Central memory CD8-positive, alpha-beta T cell (primary cell): Measurements from ENCODE around the gene NDST1.

Experiments used
- ATAC-seq: fragments of 150-1000 bp; cut with Tn5 transposase; replicated peaks from 2 replicates; pipeline ENCODE4 v1.10.0; 2022; ENCODE audit warnings: mild to moderate bottlenecking, moderate FRiP score, moderate number of reproducible peaks; ENCODE audit not compliant: poor library complexity, severe bottlenecking; ENCODE audit errors: extremely low read depth
- DNase-seq, 2 donors: peaks; one replicate each; pipeline ENCODE4 v3.0.0; 2021; ENCODE audit warnings: low spot score in 2 of 2
- H3K27ac Mint-ChIP-seq: one replicate; pipeline ENCODE4 v1.8.0; 2022; ENCODE audit warnings: low read depth, mild to moderate bottlenecking, moderate library complexity, mixed read lengths
- H3K27me3 Mint-ChIP-seq: one replicate; pipeline ENCODE4 v1.8.0; 2022; ENCODE audit warnings: mixed read lengths
- H3K36me3 Mint-ChIP-seq: one replicate; pipeline ENCODE4 v1.8.0; 2022; ENCODE audit warnings: mild to moderate bottlenecking, moderate library complexity, mixed read lengths; ENCODE audit not compliant: insufficient read depth
- H3K4me1 Mint-ChIP-seq: one replicate; pipeline ENCODE4 v1.8.0; 2022; ENCODE audit warnings: mixed read lengths
- H3K4me3 Mint-ChIP-seq: one replicate; pipeline ENCODE4 v1.8.0; 2022; ENCODE audit warnings: mild to moderate bottlenecking, moderate library complexity, mixed read lengths
- H3K9me3 Mint-ChIP-seq: one replicate; pipeline ENCODE4 v1.8.0; 2022; ENCODE audit warnings: mixed read lengths

The NDST1 gene

DNA sequence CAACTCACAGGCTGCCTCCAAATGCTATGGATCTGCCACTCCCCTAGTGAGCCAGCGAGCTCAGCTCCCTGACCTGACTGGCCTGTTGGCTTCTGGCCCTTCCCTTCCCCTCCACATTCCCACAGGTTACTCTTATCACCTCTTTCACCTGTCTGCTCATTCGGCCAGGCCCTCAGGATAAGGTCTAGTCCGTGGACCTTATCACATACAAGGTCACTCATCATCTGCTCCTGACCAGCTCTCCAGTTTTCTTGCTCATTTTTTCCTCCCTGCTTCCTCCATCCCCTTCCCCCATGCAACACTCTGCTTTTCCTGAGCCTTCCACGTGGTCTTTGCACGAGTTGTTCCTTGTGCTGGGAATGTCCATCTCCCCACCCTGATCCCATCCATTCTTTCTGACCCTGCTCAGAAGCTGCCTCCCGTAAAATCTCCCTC is 25.9 kb upstream of the NDST1 start:
- Mint-ChIP-seq H3K27me3 (peaks cover 6% of the 10 kb centered on the region), H3K27ac (no peak overlapping the region), H3K4me1 (no peaks in the 10 kb centered on the region), H3K36me3 (peaks cover 14% of the 10 kb centered on the region), H3K9me3 (no peaks in the 10 kb centered on the region), H3K4me3 (no peak overlapping the region)
- no peak for ATAC-seq
- DNase-seq = no peak

DNA sequence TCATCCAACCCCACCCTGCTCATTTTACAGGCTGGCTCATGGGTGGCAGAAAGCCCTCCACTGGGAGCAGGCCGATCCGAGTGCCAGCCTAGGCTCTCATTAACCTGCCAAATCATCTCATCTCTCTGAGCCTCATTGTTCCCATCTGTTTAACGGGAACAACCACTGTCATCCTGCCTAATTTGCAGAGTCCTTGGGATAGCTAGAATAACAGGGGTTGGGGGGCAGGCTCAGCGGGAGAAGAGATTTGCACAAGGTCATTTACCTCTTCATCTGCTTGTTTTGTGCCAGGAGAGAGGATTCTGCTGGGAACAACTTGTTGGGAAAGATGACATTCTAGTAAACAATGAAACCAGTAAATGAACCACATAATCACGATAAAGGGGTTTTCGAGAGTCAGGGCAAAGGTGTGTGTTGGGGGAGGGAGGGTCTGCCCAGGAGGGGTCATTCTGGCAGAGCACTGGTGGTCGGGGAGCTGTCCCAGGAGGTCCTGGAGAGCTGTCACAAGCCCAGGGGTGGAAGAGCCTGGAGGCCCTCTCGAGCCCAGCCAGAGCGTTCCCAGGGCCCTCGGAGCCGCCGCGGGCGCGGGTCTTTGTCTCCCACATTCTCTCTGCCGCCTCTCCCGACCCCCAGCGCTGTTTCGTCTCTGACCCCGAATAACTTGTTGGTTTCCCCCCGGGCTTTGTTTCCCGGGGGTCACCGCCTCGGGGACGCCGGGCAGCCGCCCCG is 22.8 kb upstream of the NDST1 start:
- peak overlapping the region; percentile 36 for H3K27ac Mint-ChIP-seq
- peaks cover 21% of the 10 kb centered on the region for H3K27me3 Mint-ChIP-seq
- H3K9me3 Mint-ChIP-seq = no peaks in the 10 kb centered on the region
- peaks cover 17% of the 10 kb centered on the region for H3K36me3 Mint-ChIP-seq
- peak overlapping the region; percentile 78 for H3K4me3 Mint-ChIP-seq
- H3K4me1 Mint-ChIP-seq = no peaks in the 10 kb centered on the region
- ATAC-seq (no peak), DNase-seq (no peak)

DNA sequence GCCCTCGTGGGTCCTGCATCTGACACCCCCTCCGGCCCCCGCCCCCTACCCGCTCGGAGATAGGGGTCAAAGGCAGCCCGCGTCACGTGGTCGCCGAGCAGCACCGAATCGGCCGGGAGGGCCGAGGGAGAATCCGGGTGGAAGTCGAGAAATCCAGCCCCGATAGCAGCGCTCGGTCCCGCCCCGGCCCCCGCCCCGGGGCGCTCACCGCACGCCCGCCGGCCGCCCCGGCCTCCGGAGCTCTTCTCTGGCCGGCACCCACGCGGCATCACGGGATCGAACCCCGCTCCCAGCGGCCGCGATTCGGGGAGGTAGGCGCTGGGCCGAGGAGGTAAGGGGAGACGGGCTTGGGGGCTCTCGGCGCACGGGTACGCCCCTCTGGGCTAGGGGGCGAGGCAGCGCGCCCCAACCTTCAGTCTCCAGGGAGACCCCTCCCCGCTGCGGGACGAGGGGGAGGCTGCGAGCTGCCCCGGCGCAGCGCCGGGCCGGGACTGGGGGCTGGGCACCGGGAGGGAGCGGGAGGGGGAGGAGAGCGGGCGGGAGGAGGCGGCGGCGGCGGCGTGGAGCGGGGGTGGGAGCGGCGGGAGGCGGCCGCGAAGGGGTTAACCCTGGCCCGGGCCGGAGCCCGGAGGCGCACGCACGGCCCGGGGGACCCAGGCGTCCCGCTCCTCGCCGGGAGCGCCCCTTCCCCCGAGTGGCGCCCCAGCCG is 22.1 kb upstream of the NDST1 start:
- H3K4me1 Mint-ChIP-seq = no peaks in the 10 kb centered on the region
- peak in 1 of 2 donors; percentile 23 for DNase-seq
- peak overlapping the region; percentile 78 for H3K4me3 Mint-ChIP-seq
- H3K9me3 Mint-ChIP-seq = no peaks in the 10 kb centered on the region
- no peak overlapping the region for H3K27ac Mint-ChIP-seq
- peaks cover 17% of the 10 kb centered on the region for H3K36me3 Mint-ChIP-seq
- ATAC-seq = peak; percentile 23
- H3K27me3 Mint-ChIP-seq = peaks cover 21% of the 10 kb centered on the region

DNA sequence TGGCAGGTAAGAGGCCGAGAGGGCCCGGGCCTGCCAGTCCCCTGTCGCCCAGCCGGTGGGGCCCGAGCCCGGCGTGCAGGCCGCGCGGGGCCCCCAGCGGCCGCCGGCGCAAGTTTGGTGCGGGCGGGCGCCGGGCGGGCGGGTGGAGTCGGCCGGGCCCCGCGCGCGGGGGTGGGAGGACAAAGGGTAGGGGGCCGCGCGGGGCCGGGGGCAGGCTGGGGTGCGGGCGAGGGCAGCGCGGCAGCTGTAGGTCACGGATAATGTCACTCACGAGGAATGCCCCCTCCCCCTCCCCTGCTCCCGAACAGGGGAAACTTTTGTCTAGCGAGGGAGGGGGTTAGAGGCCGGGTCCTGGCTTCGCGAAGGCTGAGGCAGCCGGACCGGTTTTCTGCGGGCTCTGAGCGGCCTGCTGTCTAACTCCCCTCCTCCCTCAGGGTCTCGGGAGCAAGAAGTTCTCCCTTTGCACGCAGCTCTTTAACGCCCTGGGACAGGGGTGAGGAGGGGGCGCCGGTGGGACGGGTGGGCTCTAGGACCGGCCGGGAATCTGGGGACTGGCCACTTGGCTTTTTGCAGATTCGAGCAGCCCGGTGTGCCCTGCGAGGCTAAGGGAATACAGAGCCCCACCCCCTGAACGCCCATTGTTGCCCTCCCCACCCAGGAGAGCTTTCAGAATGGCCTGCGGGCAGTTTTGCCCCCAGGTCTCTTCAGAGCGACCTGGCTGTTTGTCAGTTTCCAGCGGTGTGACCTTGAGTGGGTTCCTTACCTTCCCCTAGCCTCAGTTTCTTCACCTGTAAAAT is 21.3 kb upstream of the NDST1 start:
- Mint-ChIP-seq H3K36me3 (peaks cover 17% of the 10 kb centered on the region), H3K4me1 (no peaks in the 10 kb centered on the region), H3K27ac (peak overlapping the region; percentile 44), H3K4me3 (peak overlapping the region; percentile 66), H3K27me3 (peaks cover 21% of the 10 kb centered on the region), H3K9me3 (no peaks in the 10 kb centered on the region)
- ATAC-seq (peak; percentile 31), DNase-seq (peak; percentile 40 to 46)

DNA sequence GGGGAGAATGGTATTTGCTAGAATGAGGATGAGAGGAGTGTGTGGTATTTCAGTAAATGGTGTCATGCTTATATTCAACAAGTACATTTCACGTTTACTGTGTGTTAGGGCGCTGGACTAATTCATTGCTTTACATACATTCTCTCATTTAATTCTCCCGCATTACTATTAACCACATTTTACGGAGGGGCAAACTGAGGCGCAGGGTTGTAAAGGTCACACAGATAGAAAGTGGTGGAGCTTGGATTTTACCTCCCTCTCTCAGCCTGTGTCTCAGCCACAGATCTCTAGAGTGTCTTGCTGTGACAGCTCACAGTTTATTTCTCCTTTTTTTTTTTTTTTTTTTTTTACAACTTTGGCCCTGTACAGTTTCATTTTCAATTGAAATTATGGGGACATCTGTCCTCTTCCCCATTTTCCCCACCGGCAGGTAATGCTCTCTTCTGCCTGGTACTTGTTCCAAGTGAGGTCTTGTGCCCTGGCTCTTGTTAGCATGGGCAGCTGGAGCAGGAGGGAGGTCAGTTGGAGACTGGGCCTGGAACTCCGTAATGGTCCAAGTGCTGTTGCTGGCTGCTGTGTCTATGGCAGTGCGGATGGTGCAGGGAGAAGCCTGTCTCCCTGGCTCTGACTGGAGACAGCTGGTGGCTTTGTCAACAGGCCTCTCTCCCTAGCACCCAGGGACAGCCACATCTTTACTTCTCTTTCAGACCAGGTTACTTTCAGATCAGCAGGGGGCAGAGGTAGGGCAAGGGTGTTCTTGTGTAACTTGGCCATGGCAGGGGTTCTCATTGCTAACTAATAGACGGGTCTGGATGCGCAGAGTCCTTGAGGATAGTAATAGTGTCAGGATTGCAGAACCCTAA is 20.5 kb upstream of the NDST1 start:
- H3K4me3 Mint-ChIP-seq = peak overlapping the region; percentile 66
- no peaks in the 10 kb centered on the region for H3K4me1 Mint-ChIP-seq
- H3K9me3 Mint-ChIP-seq = no peaks in the 10 kb centered on the region
- H3K27me3 Mint-ChIP-seq = peaks cover 18% of the 10 kb centered on the region
- DNase-seq = no peak
- H3K36me3 Mint-ChIP-seq = peaks cover 17% of the 10 kb centered on the region
- ATAC-seq = no peak
- peak overlapping the region; percentile 44 for H3K27ac Mint-ChIP-seq

DNA sequence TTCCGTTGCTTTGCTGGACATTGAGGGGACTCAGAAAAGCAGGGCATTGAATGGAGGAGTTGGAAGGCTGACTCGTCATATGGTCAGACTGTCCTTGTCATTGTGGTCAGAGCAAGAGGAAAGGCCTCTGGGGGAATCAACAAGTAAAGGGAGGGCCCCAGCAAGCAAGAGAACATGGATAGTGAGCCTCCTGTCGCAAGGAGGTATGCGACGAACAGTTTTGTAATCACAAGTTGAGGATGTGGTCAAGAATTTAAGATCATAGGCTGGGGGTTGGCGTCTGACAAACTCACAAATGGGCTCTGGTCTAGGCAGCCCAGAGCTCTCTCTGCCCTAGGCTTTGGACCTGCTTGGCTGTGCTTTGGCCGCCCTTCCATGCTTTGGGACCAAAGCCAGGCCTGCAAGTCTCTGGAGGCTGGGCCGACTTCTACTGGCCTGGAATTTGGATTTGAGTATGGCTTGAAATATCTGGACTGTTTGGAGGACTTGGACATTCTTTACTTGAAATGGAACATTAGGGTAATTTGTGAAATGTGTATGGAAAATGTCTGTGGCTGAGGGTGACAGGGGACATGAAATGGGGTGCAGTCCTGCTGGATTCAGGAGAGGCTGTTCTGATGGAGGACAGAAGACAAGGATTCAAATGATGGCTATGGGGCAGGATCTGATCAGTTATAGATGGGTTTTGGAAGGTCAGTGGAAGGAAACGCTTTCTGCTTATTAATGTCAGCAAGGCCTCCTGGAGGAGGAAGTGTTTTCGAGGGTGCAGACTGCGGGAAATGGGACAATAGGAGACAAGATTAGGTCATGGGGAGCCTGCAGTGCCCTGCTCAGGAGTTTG is 19.2 kb upstream of the NDST1 start:
- Mint-ChIP-seq H3K4me3 (no peak overlapping the region), H3K4me1 (no peaks in the 10 kb centered on the region), H3K27ac (no peak overlapping the region), H3K9me3 (no peaks in the 10 kb centered on the region), H3K27me3 (peaks cover 15% of the 10 kb centered on the region), H3K36me3 (peaks cover 15% of the 10 kb centered on the region)
- no peak for DNase-seq
- ATAC-seq = no peak

DNA sequence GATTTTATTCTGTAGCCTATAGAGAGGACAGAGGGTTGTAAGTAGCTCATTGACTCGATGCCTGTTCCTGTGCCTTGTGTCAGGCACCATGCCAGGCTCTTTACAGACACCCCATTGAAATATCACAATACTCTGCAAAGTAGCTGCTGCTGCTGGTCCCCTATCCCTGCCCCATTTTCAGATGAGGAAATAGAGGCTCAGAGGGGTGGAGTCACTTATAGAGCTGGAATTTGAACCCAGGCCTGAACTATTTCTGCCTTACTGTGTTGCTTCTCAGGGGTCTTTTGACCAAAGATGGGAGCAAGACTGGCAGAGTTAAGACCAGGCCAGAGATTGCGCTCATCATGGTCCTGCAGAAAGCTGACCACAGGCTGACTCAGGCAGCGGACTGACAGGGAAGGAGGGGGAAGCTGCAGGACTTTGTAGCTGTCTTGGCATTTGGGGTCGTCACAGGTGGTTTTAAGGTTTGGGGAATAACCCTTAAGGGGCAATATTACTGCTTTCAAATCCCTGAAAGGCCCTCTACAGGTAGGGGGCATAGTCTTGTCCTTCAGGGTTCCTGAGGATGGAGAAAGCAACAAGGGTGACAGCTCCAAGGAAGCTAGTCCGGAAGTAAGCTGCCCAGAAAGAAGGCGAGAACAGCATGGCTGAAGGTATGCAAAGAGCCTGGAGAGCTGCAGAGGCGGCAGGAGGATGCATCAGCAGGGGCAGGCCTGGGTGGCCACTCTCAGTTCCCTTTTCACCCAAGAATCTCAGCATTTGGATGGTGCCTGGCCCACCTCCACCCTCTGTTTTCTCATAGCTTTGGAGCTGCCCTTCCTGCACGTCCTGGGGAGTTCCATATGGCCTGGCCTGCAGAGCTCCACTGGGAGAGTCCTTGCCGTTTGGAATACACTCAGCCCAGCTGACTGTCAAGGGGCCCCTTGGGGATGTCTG is 18.3 kb upstream of the NDST1 start:
- no peak for ATAC-seq
- no peak overlapping the region for H3K27ac Mint-ChIP-seq
- H3K4me1 Mint-ChIP-seq = no peaks in the 10 kb centered on the region
- DNase-seq = no peak
- H3K27me3 Mint-ChIP-seq = peaks cover 15% of the 10 kb centered on the region
- H3K9me3 Mint-ChIP-seq = no peaks in the 10 kb centered on the region
- no peak overlapping the region for H3K4me3 Mint-ChIP-seq
- peaks cover 15% of the 10 kb centered on the region for H3K36me3 Mint-ChIP-seq

DNA sequence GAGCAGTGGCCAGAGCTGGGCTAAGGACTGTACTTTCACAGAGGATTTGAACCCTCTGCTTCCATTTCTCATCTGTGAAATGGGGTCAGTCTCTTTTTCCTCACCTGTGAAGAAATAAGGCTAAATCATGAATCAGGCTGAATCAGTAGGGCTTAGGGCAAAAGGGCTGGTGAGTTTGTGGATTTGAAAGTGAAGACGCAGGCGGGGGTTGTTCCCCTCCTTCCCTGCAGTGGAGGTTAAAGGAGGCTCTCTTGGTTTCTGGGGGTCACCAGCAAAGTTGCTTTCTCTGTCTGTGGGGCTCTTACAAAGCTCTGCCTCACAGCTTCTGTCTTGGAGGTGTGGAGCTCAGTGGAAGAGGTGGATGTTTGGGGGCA is 17.6 kb upstream of the NDST1 start:
- H3K36me3 Mint-ChIP-seq = peaks cover 9% of the 10 kb centered on the region
- H3K27me3 Mint-ChIP-seq = peaks cover 15% of the 10 kb centered on the region
- ATAC-seq (no peak), DNase-seq (no peak)
- H3K4me1 Mint-ChIP-seq = no peaks in the 10 kb centered on the region
- H3K9me3 Mint-ChIP-seq = no peaks in the 10 kb centered on the region
- H3K4me3 Mint-ChIP-seq = no peak overlapping the region
- peak overlapping the region; percentile 54 for H3K27ac Mint-ChIP-seq

DNA sequence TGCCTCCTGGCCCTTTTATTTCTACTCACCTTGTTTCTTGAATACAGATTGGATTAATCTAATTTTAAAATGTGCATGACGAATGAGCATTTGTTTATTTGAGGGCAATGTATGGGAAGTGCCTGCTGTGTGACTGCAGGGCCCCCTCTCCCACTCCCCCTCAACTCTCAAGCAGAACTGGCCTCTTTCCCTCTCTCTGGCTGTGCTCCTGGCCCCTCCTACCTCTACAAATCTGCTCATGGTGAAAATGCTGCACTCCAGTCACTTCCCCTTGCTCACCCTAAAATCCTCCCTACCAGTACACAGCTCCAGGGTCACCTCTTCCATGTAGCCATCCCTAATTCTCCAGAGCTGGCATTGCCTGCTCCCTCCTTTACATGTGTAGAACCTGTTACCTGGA is 17.2 kb upstream of the NDST1 start:
- Mint-ChIP-seq H3K36me3 (peaks cover 9% of the 10 kb centered on the region), H3K27ac (peak overlapping the region; percentile 54), H3K4me1 (no peaks in the 10 kb centered on the region), H3K9me3 (no peaks in the 10 kb centered on the region), H3K27me3 (peaks cover 15% of the 10 kb centered on the region), H3K4me3 (no peak overlapping the region)
- no peak for ATAC-seq
- DNase-seq = no peak

DNA sequence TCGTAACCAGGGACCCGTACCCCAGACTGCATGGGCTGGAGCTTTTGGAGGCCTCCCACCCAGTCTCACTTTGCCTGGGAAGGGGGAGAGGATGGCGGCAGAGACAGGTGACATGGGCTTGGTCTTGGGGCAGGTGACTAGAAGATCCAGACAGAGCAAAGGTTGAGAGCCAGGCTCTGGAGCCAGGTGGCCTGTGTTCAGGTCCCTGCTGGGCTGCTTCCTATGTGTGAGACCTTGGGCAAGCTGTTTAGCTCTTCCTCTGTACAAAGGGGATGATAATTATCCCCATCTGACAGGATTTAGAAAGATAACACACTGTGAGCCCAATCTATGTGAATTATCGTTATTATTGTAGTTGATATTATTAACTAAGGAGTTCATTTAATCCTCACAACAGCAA is 16.1 kb upstream of the NDST1 start:
- no peaks in the 10 kb centered on the region for H3K4me1 Mint-ChIP-seq
- ATAC-seq (no peak), DNase-seq (no peak)
- H3K9me3 Mint-ChIP-seq = no peaks in the 10 kb centered on the region
- no peak overlapping the region for H3K4me3 Mint-ChIP-seq
- H3K27ac Mint-ChIP-seq = no peak overlapping the region
- peaks cover 5% of the 10 kb centered on the region for H3K36me3 Mint-ChIP-seq
- peaks cover 15% of the 10 kb centered on the region for H3K27me3 Mint-ChIP-seq

DNA sequence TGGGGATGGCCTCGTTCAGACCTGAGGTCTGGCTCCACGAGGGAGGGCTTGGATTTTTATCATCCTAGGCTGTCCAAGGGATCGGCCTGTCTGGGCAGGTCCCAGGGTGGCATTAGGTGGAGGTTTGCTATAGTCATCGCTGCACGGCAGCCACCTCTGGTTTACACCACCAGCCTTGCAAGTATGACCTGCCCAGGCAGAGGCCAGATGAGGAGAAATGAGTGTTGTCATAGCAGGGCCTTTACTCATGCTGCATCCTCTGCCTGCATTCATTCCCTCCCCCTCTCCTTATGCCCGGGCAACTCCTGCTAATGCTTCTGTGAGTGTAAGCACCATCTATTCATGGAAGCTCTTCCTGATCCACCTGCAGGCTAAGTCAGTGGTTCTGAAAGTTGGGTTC is 15.3 kb upstream of the NDST1 start:
- H3K27ac Mint-ChIP-seq = no peak overlapping the region
- H3K4me1 Mint-ChIP-seq = no peaks in the 10 kb centered on the region
- H3K4me3 Mint-ChIP-seq = no peak overlapping the region
- no peaks in the 10 kb centered on the region for H3K36me3 Mint-ChIP-seq
- H3K27me3 Mint-ChIP-seq = peaks cover 9% of the 10 kb centered on the region
- no peaks in the 10 kb centered on the region for H3K9me3 Mint-ChIP-seq
- no peak for DNase-seq
- ATAC-seq = no peak
